Neuronal stem cell (in vitro differentiated cells): Measurements from ENCODE around the gene SLC25A43.
A peak's percentile ranks its signal among the peaks of the same experiment; 100 is the strongest.

Experiments used
- DNase-seq: peaks from one replicate; pipeline ENCODE4 v3.0.0-alpha.2; 2013; ENCODE audit warnings: low spot score
- H2AFZ ChIP-seq: one replicate; pipeline ENCODE4 v1.6.1; 2013; ENCODE audit warnings: mild to moderate bottlenecking, low read length, inconsistent platforms
- H2AK5ac ChIP-seq: 2 replicates; pipeline ENCODE4 v1.6.1; 2013; ENCODE audit warnings: low read depth, mild to moderate bottlenecking, inconsistent platforms, low read length, moderate library complexity, mixed read lengths
- H2BK120ac ChIP-seq: 2 replicates; pipeline ENCODE4 v1.6.1; 2013; ENCODE audit warnings: low read depth, mild to moderate bottlenecking, inconsistent platforms, low read length, moderate library complexity, mixed read lengths
- H2BK12ac ChIP-seq: one replicate; pipeline ENCODE4 v1.6.1; 2013; ENCODE audit warnings: low read length, inconsistent platforms
- H2BK15ac ChIP-seq: 2 replicates; pipeline ENCODE4 v1.6.1; 2013; ENCODE audit warnings: mild to moderate bottlenecking, low read length, inconsistent platforms, mixed read lengths
- H2BK5ac ChIP-seq: one replicate; pipeline ENCODE4 v1.6.1; 2013; ENCODE audit warnings: inconsistent platforms, mild to moderate bottlenecking, low read length, moderate library complexity
- H3K14ac ChIP-seq: one replicate; pipeline ENCODE4 v1.6.1; 2013; ENCODE audit warnings: low read length, inconsistent platforms
- H3K18ac ChIP-seq: 2 replicates; pipeline ENCODE4 v1.6.1; 2013; ENCODE audit warnings: low read length, inconsistent platforms
- H3K23ac ChIP-seq: 2 replicates; pipeline ENCODE4 v1.6.1; 2013; ENCODE audit warnings: low read depth, mild to moderate bottlenecking, mixed read lengths, low read length, inconsistent platforms; ENCODE audit not compliant: poor library complexity
- H3K27ac ChIP-seq: replicated peaks from 3 replicates; pipeline ENCODE4 v1.5.1; 2013; ENCODE audit warnings: low read length, inconsistent platforms
- H3K27me3 ChIP-seq, 3 experiments: 2 replicates each; pipeline ENCODE4 v1.6.1; 2013; ENCODE audit warnings: low read length in 3 of 3, mild to moderate bottlenecking in 2 of 3, inconsistent platforms in 1 of 3, low read depth in 1 of 3, mixed read lengths in 1 of 3, moderate library complexity in 1 of 3; ENCODE audit not compliant: control insufficient read depth in 3 of 3, insufficient read depth in 3 of 3
- H3K36me3 ChIP-seq, 2 donors: replicated peaks in 1 of 2; 2 replicates each; pipeline ENCODE4 v1.6.1; 2013; ENCODE audit warnings: low read length in 2 of 2; ENCODE audit not compliant: control insufficient read depth in 2 of 2, insufficient read depth in 2 of 2
- H3K4ac ChIP-seq: 2 replicates; pipeline ENCODE4 v1.6.1; 2013; ENCODE audit warnings: inconsistent platforms, mild to moderate bottlenecking, low read length, moderate library complexity
- H3K4me1 ChIP-seq, 2 donors: 1 replicate in 1 of 2; 2 replicates in 1 of 2; pipeline ENCODE4 v1.6.1; 2013; ENCODE audit warnings: low read length in 2 of 2, low read depth in 1 of 2; ENCODE audit not compliant: control insufficient read depth in 2 of 2, insufficient read depth in 1 of 2
- H3K4me2 ChIP-seq: one replicate; pipeline ENCODE4 v1.6.1; 2013; ENCODE audit warnings: mild to moderate bottlenecking, low read length, inconsistent platforms; ENCODE audit not compliant: insufficient read depth, poor library complexity, severe bottlenecking
- H3K4me3 ChIP-seq, 2 donors: 2 replicates each; pipeline ENCODE4 v1.5.1; 2013; ENCODE audit warnings: low read length in 2 of 2, mild to moderate bottlenecking in 2 of 2, inconsistent platforms in 1 of 2, moderate library complexity in 1 of 2
- H3K79me1 ChIP-seq: one replicate; pipeline ENCODE4 v1.6.1; 2013; ENCODE audit warnings: low read depth, mild to moderate bottlenecking, inconsistent platforms, low read length, moderate library complexity
- H3K9ac ChIP-seq: one replicate; pipeline ENCODE4 v1.6.1; 2013; ENCODE audit warnings: mild to moderate bottlenecking, low read depth, low read length, inconsistent platforms; ENCODE audit not compliant: poor library complexity
- H3K9me3 ChIP-seq, 2 donors: replicated peaks in 1 of 2; 2 replicates each; pipeline versions ENCODE3 to v1.6.1; 2013; ENCODE audit warnings: low read length in 2 of 2, mild to moderate bottlenecking in 2 of 2, inconsistent platforms in 1 of 2, low read depth in 1 of 2, mixed read lengths in 1 of 2, moderate library complexity in 1 of 2; ENCODE audit not compliant: control insufficient read depth in 2 of 2, insufficient read depth in 1 of 2
- H4K8ac ChIP-seq: one replicate; pipeline ENCODE4 v1.6.1; 2013; ENCODE audit warnings: low read depth, mild to moderate bottlenecking, inconsistent platforms, low read length, moderate library complexity
- H4K91ac ChIP-seq: one replicate; pipeline ENCODE4 v1.6.1; 2013; ENCODE audit warnings: low read length, low read depth, mild to moderate bottlenecking, inconsistent platforms; ENCODE audit not compliant: poor library complexity
- WGBS, 2 donors: extraction: QIAGEN DNeasy Blood & Tissue Kit; methylation state at CpG; one replicate each; pipeline ENCODE4 v1.1.7; 2013; ENCODE audit warnings: missing lambda C conversion rate in 2 of 2, mixed read lengths in 1 of 2; ENCODE audit not compliant: insufficient read length in 2 of 2, insufficient replicate concordance in 1 of 2; ENCODE audit errors: extremely low coverage in 2 of 2; 5-methylcytosine and 5-hydroxymethylcytosine counted together

The SLC25A43 gene

GRCh38 chrX:119393144-119393543 lies 6.0 kb upstream of the SLC25A43 start:
- H2AK5ac ChIP-seq = no peak overlapping the region
- DNase-seq = no peak
- H3K4me2 ChIP-seq = no peak overlapping the region
- H3K9ac ChIP-seq = no peak overlapping the region
- H2BK15ac ChIP-seq = no peak overlapping the region
- no peaks in the 10 kb centered on the region for H3K36me3 ChIP-seq
- H4K91ac ChIP-seq = no peak overlapping the region
- no peak overlapping the region for H2BK120ac ChIP-seq
- no peaks in the 10 kb centered on the region for H3K9me3 ChIP-seq
- no peak overlapping the region for H3K27ac ChIP-seq
- no peak overlapping the region for H2BK12ac ChIP-seq
- no peak overlapping the region for H4K8ac ChIP-seq
- no peak overlapping the region for H3K18ac ChIP-seq
- peaks cover 0 to 9% (median 0%) of the 10 kb centered on the region in 3 experiments for H3K27me3 ChIP-seq
- H2AFZ ChIP-seq = no peak overlapping the region
- H3K23ac ChIP-seq = no peak overlapping the region
- no peaks in the 10 kb centered on the region for H3K79me1 ChIP-seq
- H2BK5ac ChIP-seq = no peak overlapping the region
- H3K4me1 ChIP-seq = no peaks in the 10 kb centered on the region
- no peak overlapping the region for H3K4me3 ChIP-seq
- no peak overlapping the region for H3K4ac ChIP-seq
- no CpG with 5 or more reads among the region's 2 CpGs for WGBS, 2 donors
- no peak overlapping the region for H3K14ac ChIP-seq

- H3K9me3 ChIP-seq = no peaks in the 10 kb centered on the region
- no peak overlapping the region for H3K4ac ChIP-seq
- no peak overlapping the region for H4K91ac ChIP-seq
- H3K23ac ChIP-seq = no peak overlapping the region
- H2AK5ac ChIP-seq = no peak overlapping the region
- no peak overlapping the region for H4K8ac ChIP-seq
- peak overlapping the region; percentile 83 for H2AFZ ChIP-seq
- H3K4me2 ChIP-seq = peak overlapping the region; percentile 57
- no peak overlapping the region for H3K18ac ChIP-seq
- WGBS, 2 donors = no CpG with 5 or more reads among the region's 3 CpGs
- H2BK120ac ChIP-seq = no peak overlapping the region
- peaks cover 0 to 44% (median 0%) of the 10 kb centered on the region in 3 experiments for H3K27me3 ChIP-seq
- no peaks in the 10 kb centered on the region for H3K36me3 ChIP-seq
- no peak overlapping the region for H2BK5ac ChIP-seq
- no peak overlapping the region for H3K14ac ChIP-seq
- H3K27ac ChIP-seq = no peak overlapping the region
- peaks cover 0 to 2% of the 10 kb centered on the region in 2 donors for H3K4me1 ChIP-seq
- H3K9ac ChIP-seq = no peak overlapping the region
- H2BK15ac ChIP-seq = no peak overlapping the region
- no peak overlapping the region for H2BK12ac ChIP-seq
- H3K4me3 ChIP-seq = peak overlapping the region in 1 of 2 donors; percentile 83
- H3K79me1 ChIP-seq = no peaks in the 10 kb centered on the region
- DNase-seq = no peak
These were observed 556 bp upstream of the SLC25A43 start for GRCh38 chrX:119398587-119398973.

- Histone ChIP-seq H4K8ac (no peak overlapping the region), H2BK120ac (no peak overlapping the region), H3K79me1 (no peaks in the 10 kb centered on the region), H4K91ac (no peak overlapping the region), H3K4me1 (peaks cover 0 to 2% of the 10 kb centered on the region in 2 donors), H2AK5ac (no peak overlapping the region), H3K9me3 (no peaks in the 10 kb centered on the region), H2AFZ (peak overlapping the region; percentile 83), H2BK12ac (no peak overlapping the region), H3K4ac (no peak overlapping the region), H3K27ac (no peak overlapping the region), H3K14ac (no peak overlapping the region), H3K23ac (no peak overlapping the region), H3K4me2 (peak overlapping the region; percentile 57), H3K9ac (no peak overlapping the region), H3K18ac (no peak overlapping the region), H2BK5ac (no peak overlapping the region), H2BK15ac (no peak overlapping the region), H3K27me3 (peaks cover 0 to 44% (median 0%) of the 10 kb centered on the region in 3 experiments), H3K36me3 (no peaks in the 10 kb centered on the region), H3K4me3 (peak overlapping the region in 1 of 2 donors; percentile 77)
- no peak for DNase-seq
- WGBS, 2 donors = no CpG with 5 or more reads among the region's 12 CpGs
These were observed 601 bp downstream of the SLC25A43 start for GRCh38 chrX:119399772-119400101.

GRCh38 chrX:119401569-119401968 lies 2.4 kb downstream of the SLC25A43 start:
- no CpG with 5 or more reads among the region's 4 CpGs for WGBS, 2 donors
- H3K4me2 ChIP-seq = no peak overlapping the region
- H4K8ac ChIP-seq = no peak overlapping the region
- no peak overlapping the region for H4K91ac ChIP-seq
- H3K9ac ChIP-seq = no peak overlapping the region
- H3K4me3 ChIP-seq = no peak overlapping the region
- peaks cover 0 to 44% (median 0%) of the 10 kb centered on the region in 3 experiments for H3K27me3 ChIP-seq
- H2BK120ac ChIP-seq = no peak overlapping the region
- H2BK12ac ChIP-seq = no peak overlapping the region
- no peak overlapping the region for H3K23ac ChIP-seq
- no peak overlapping the region for H2BK15ac ChIP-seq
- no peak overlapping the region for H2AFZ ChIP-seq
- no peaks in the 10 kb centered on the region for H3K79me1 ChIP-seq
- no peak overlapping the region for H3K14ac ChIP-seq
- no peak overlapping the region for H3K18ac ChIP-seq
- H3K9me3 ChIP-seq = no peaks in the 10 kb centered on the region
- H2AK5ac ChIP-seq = no peak overlapping the region
- H3K4ac ChIP-seq = no peak overlapping the region
- DNase-seq = no peak
- H2BK5ac ChIP-seq = no peak overlapping the region
- peaks cover 0 to 2% of the 10 kb centered on the region in 2 donors for H3K4me1 ChIP-seq
- H3K36me3 ChIP-seq = no peaks in the 10 kb centered on the region
- H3K27ac ChIP-seq = no peak overlapping the region
